Duodenal mucosa (tissue), 2 donors: ENCODE results near the gene SLC16A11.
"Not testable (repeated sequence)": the region's sequence is repeated elsewhere in the genome, so short reads cannot be mapped to it uniquely, and the experiment has no call there.

Experiments used
- H3K27ac ChIP-seq: one replicate; pipeline ENCODE4 v1.7.0; 2013; ENCODE audit warnings: low read depth, low read length
- H3K27me3 ChIP-seq, 2 donors: one replicate each; pipeline ENCODE4 v1.7.0; 2013; ENCODE audit warnings: low read length in 2 of 2, control low read depth in 1 of 2; ENCODE audit not compliant: insufficient read depth in 2 of 2, control insufficient read depth in 1 of 2
- H3K36me3 ChIP-seq, 2 donors: one replicate each; pipeline ENCODE4 v1.7.0; 2013; ENCODE audit warnings: low read length in 2 of 2, control low read depth in 1 of 2; ENCODE audit not compliant: insufficient read depth in 2 of 2, control insufficient read depth in 1 of 2
- H3K4me1 ChIP-seq, 2 donors: one replicate each; pipeline ENCODE4 v1.7.0; 2013; ENCODE audit warnings: low read length in 2 of 2, control low read depth in 1 of 2; ENCODE audit not compliant: insufficient read depth in 2 of 2, control insufficient read depth in 1 of 2
- H3K4me3 ChIP-seq, 2 donors: one replicate each; pipeline ENCODE4 v1.7.0; 2013; ENCODE audit warnings: low read length in 2 of 2, low read depth in 1 of 2
- H3K9ac ChIP-seq, 2 donors: one replicate each; pipeline ENCODE4 v1.7.0; 2013; ENCODE audit warnings: low read length in 2 of 2, low read depth in 1 of 2
- H3K9me3 ChIP-seq, 2 donors: one replicate each; pipeline ENCODE4 v1.7.0; 2013; ENCODE audit warnings: low read length in 2 of 2, control low read depth in 1 of 2; ENCODE audit not compliant: control insufficient read depth in 1 of 2

The SLC16A11 gene

GRCh38 chr17:7058831-7059447 lies 15.0 kb upstream of the SLC16A11 start:
- no peaks in the 10 kb centered on the region for H3K27me3 ChIP-seq
- H3K9ac ChIP-seq = no peak overlapping the region
- H3K36me3 ChIP-seq = no peaks in the 10 kb centered on the region
- H3K27ac ChIP-seq = no peak overlapping the region
- no peak overlapping the region for H3K4me3 ChIP-seq
- H3K9me3 ChIP-seq = no peaks in the 10 kb centered on the region
- H3K4me1 ChIP-seq = no peaks in the 10 kb centered on the region

DNA sequence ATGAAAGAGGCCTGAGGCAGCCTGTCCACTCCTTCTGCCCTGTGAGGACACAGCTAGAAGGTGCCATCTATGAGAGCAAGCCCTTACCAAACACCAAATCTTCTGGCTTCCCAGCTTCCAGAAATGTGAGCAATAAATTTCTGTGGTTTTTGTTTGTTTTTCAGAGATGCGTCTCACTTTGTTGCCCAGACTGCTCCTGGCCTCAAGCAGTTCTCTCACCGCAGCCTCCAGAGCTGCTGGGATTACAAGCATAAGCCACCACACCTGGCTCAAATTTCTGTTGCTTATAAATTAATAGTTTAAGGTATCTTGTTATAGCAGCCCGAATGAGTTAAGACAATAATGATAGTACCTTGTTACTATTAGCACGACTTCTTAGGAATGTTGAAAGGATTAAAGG lies 12.5 kb upstream of the SLC16A11 start:
- H3K36me3 ChIP-seq = no peaks in the 10 kb centered on the region
- H3K27me3 ChIP-seq = no peaks in the 10 kb centered on the region
- no peaks in the 10 kb centered on the region for H3K4me1 ChIP-seq
- no peak overlapping the region for H3K4me3 ChIP-seq
- H3K9me3 ChIP-seq = no peaks in the 10 kb centered on the region
- H3K27ac ChIP-seq = no peak overlapping the region
- H3K9ac ChIP-seq = no peak overlapping the region

DNA sequence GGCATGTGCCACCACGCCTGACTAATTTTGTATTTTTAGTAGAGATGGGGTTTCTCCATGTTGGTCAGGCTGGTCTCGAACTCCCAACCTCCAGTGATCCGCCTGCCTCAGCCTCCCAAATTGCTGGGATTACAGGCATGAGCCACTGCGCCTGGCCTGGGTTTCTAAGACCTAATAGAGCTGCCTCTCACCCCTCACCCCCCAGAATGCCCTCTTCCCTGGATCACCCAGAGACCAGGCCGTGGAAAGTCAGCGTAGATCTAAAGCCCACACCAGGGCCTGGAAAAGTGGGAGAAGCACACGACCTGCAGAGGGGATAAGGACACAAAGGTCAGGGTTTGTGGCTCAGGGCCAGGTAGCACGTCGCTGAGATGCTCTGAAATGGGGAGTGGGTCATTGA lies 6.7 kb upstream of the SLC16A11 start:
- not testable (repeated sequence) for H3K36me3 ChIP-seq, H3K27ac ChIP-seq, H3K27me3 ChIP-seq, H3K4me3 ChIP-seq, H3K9me3 ChIP-seq, H3K9ac ChIP-seq
- H3K4me1 ChIP-seq = peaks cover 15% of the 10 kb centered on the region in 2 donors

DNA sequence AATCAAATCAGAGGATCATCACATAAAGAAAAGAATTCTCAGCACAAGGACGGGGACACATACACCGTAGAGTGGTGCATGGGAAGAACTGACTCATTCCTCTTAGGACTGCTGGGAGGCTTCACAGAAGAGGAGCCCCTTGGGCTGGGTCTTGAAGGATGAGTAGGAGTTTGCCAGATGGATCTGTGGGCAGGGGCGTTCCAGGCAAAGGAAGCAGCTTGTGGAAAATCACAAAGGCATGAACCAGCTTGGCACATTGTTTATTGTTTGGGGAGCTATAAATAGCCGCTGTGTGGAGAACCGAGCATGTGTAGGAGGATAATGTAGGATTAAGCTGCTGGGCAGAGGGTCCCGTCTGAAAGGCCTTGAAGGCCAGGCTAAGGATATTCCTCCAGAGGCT lies 5.1 kb upstream of the SLC16A11 start:
- Histone ChIP-seq H3K27me3 (peaks cover 0 to under 1% of the 10 kb centered on the region in 2 donors), H3K9ac (no peak overlapping the region), H3K9me3 (no peaks in the 10 kb centered on the region), H3K27ac (no peak overlapping the region), H3K36me3 (no peaks in the 10 kb centered on the region), H3K4me3 (no peak overlapping the region), H3K4me1 (peaks cover 18 to 25% of the 10 kb centered on the region in 2 donors)

DNA sequence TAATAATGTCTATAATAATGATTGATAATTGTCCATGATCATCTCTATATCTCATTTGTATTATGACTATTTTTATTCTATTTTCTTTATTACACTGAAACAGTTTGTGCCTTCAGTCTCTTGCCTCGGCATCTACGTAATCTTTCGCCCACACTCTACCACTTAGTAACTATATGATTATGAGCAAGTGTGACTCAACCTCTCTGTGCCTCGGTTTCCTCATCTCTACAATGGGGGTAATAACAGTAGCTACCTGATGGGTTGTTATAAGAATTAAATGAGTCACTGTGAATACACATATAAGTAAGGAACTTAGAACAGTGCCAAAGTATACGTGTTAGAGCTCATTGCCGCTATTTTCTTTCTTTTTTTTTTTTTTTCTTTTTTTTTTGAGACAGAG lies 3.7 kb upstream of the SLC16A11 start:
- Histone ChIP-seq H3K36me3 (no peaks in the 10 kb centered on the region), H3K4me1 (peaks cover 30 to 39% of the 10 kb centered on the region in 2 donors), H3K9me3 (no peaks in the 10 kb centered on the region), H3K27me3 (peaks cover 0 to 13% of the 10 kb centered on the region in 2 donors), H3K27ac (no peak overlapping the region), H3K9ac (no peak overlapping the region), H3K4me3 (no peak overlapping the region)

DNA sequence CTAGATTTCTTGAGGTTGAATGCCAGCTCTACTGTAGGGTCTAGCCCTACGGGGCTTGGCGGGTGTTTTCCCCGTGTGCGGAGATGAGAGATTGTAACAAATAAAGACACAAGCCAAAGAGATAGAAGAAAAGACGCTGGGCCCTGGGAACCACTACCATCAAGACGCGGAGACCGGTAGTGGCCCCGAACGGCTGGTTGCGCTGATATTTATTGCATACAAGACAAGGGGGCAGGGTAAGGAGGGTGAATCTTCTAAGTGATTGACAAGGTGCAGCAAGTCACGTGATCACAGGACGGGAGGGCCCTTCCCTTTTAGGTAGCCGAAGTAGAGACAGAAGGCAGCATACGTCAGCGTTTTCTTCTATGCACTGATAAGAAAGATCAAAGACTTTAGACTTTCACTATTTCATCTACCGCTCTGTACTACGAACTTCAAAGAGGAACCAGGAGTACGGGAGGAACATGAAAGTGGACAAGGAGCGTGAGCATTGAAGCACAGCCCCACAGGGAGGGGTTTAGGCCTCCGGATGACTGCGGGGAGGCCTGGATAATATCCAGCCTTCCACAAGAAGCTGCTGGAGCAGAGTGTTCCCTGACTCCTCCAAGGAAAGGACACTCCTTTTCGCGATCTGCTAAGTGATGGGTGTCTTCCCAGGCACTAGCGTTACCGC lies 3.0 kb upstream of the SLC16A11 start:
- peaks cover 0 to 13% of the 10 kb centered on the region in 2 donors for H3K27me3 ChIP-seq
- peaks cover 30 to 44% of the 10 kb centered on the region in 2 donors for H3K4me1 ChIP-seq
- not testable (repeated sequence) for H3K36me3 ChIP-seq, H3K27ac ChIP-seq, H3K9me3 ChIP-seq
- peak overlapping the region; percentile 45 to 57 for H3K4me3 ChIP-seq
- peak overlapping the region; percentile 31 to 65 for H3K9ac ChIP-seq

GRCh38 chr17:7046127-7046724 lies 2.3 kb upstream of the SLC16A11 start:
- Histone ChIP-seq H3K4me1 (peaks cover 30 to 44% of the 10 kb centered on the region in 2 donors), H3K27ac (no peak overlapping the region), H3K9ac (peak overlapping the region; percentile 31 to 65), H3K36me3 (no peaks in the 10 kb centered on the region), H3K9me3 (no peaks in the 10 kb centered on the region), H3K27me3 (peaks cover 0 to 13% of the 10 kb centered on the region in 2 donors), H3K4me3 (peak overlapping the region; percentile 45 to 57)

- peaks cover 30 to 44% of the 10 kb centered on the region in 2 donors for H3K4me1 ChIP-seq
- H3K9ac ChIP-seq = peak overlapping the region; percentile 31 to 65
- no peak overlapping the region for H3K27ac ChIP-seq
- H3K4me3 ChIP-seq = peak overlapping the region; percentile 45 to 57
- peaks cover 0 to 13% of the 10 kb centered on the region in 2 donors for H3K27me3 ChIP-seq
- no peaks in the 10 kb centered on the region for H3K9me3 ChIP-seq
- H3K36me3 ChIP-seq = no peaks in the 10 kb centered on the region
These were observed 1.7 kb upstream of the SLC16A11 start for GRCh38 chr17:7045492-7046126.

DNA sequence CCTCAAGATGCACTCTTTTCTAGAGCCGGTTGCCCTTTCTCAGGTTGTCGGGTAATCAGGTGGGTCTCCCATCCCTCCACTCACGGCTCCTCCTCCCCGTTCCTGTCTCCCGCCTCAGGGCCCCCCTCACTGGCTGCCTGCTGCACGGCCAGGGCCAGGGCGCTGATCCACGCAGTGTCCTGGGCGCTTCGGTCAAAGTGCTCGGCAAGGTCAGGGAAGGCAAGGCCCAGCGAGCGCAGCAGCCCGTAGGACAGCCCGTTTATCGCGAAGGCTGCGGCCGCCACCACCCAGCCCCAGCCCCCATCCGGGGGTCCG lies 753 bp downstream of the SLC16A11 start:
- peaks cover 40 to 60% of the 10 kb centered on the region in 2 donors for H3K4me1 ChIP-seq
- peak overlapping the region; percentile 12 to 42 for H3K9ac ChIP-seq
- H3K27me3 ChIP-seq = peaks cover 0 to 13% of the 10 kb centered on the region in 2 donors
- no peak overlapping the region for H3K27ac ChIP-seq
- no peaks in the 10 kb centered on the region for H3K36me3 ChIP-seq
- no peaks in the 10 kb centered on the region for H3K9me3 ChIP-seq
- peak overlapping the region; percentile 59 to 60 for H3K4me3 ChIP-seq
